Measurements from ENCODE around the gene INPP5A.

GRCh38 chr10:132687893-132688579 lies 150.4 kb downstream of the INPP5A start:
- no peak for TF ChIP-seq CTCF (conservative IDR thresholded peaks at IDR 0.05; ENCODE audit: low read depth, low read length)
- TF ChIP-seq EZH2 (IDR thresholded peaks at IDR 0.05; ENCODE audit: low read length, unreplicated experiment), result no peak

All from PC-3 (cell line).